Melanocyte of skin (primary cell): ENCODE measurements around the gene ISYNA1. TPM values are rescaled to one million over a fixed set of nuclear protein-coding genes. Genes with fewer than 3 reads are reported as not detected.

Source experiments
- small RNA-seq, 2 donors: library from RNA; depleted of rRNA; stranded (forward); fragments of <200 nt; gene quantifications; one replicate each; pipeline ENCODE3, GENCODE V24; 2012
- total RNA-seq, 2 donors: library from RNA; depleted of rRNA; stranded (reverse); fragments of >200 nt; gene quantifications; 2 replicates each; pipeline ENCODE4 v1.2.3, GENCODE V29; 2012

ISYNA1 gene
- 10 to 100 TPM; 24.0 to 25.5 TPM for total RNA-seq

GRCh38 chr19:18437491-18438330 lies at the start of gene ISYNA1:
ISYNA1 (minus strand) TSS chr19:18438133; CDS start chr19:18437979, 154 bp downstream.

GRCh38 chr19:18419195-18419698 lies 18.7 kb downstream of the ISYNA1 start, which contains the start of gene SSBP4:
SSBP4 (plus strand) TSS chr19:18419398; CDS start chr19:18419649, 251 bp downstream.

GRCh38 chr19:18397242-18398202 lies 40.4 kb downstream of the ISYNA1 start, which contains the start of gene LRRC25:
LRRC25 (minus strand) TSS chr19:18397622; CDS start chr19:18396963, 659 bp downstream.

GRCh38 chr19:18385675-18386542 lies 52.0 kb downstream of the ISYNA1 start, which contains the start of gene GDF15:
GDF15 (plus strand) TSS chr19:18386158; CDS start chr19:18386190, 32 bp downstream.

Small RNA genes lying within 50 kb of the gene (small RNA-seq; reads per million reads assigned to genes)
- gene MIR3189, result 1.0 to 2.4 reads per million in 2 donors

Other genes starting within 250 kb of the ISYNA1 start
- gene MPV17L2, start 244.9 kb downstream of the ISYNA1 start, total RNA-seq, result 10 to 100 TPM; 14.8 to 28.0 TPM
- 1 to 10 TPM; 6.9 to 7.7 TPM for gene RAB3A, start 234.1 kb downstream of the ISYNA1 start, total RNA-seq
- under 1 TPM in 1 of 2 donors, not detected in 1; 0.33 TPM for gene PDE4C, start 211.7 kb downstream of the ISYNA1 start, total RNA-seq
- gene IQCN, start 163.7 kb downstream of the ISYNA1 start, total RNA-seq, result 1 to 10 TPM in 1 of 2 donors, under 1 TPM in 1; 0.33 to 2.8 TPM
- gene JUND, start 156.5 kb downstream of the ISYNA1 start, total RNA-seq, result 100 to 1,000 TPM in 1 of 2 donors, 10 to 100 TPM in 1; 98.9 to 205 TPM
- 100 to 1,000 TPM; 142 to 230 TPM for gene LSM4, start 115.1 kb downstream of the ISYNA1 start, total RNA-seq
- 10 to 100 TPM; 17.9 to 23.3 TPM for gene PGPEP1, start 97.5 kb downstream of the ISYNA1 start, total RNA-seq
- gene GDF15, start 52.0 kb downstream of the ISYNA1 start, total RNA-seq, result 100 to 1,000 TPM in 1 of 2 donors, 10 to 100 TPM in 1; 57.8 to 325 TPM
- gene LRRC25, start 40.5 kb downstream of the ISYNA1 start, total RNA-seq, result not detected
- gene SSBP4, start 18.7 kb downstream of the ISYNA1 start, total RNA-seq, result 10 to 100 TPM; 38.2 to 85.6 TPM
- gene ELL, start 83.9 kb upstream of the ISYNA1 start, total RNA-seq, result 10 to 100 TPM in 1 of 2 donors, 1 to 10 TPM in 1; 8.6 to 11.3 TPM
- 100 to 1,000 TPM; 145 to 159 TPM for gene FKBP8, start 105.4 kb upstream of the ISYNA1 start, total RNA-seq
- gene KXD1, start 119.7 kb upstream of the ISYNA1 start, total RNA-seq, result 100 to 1,000 TPM; 138 to 139 TPM
- gene UBA52, start 133.7 kb upstream of the ISYNA1 start, total RNA-seq, result 100 to 1,000 TPM; 498 to 653 TPM
- 10 to 100 TPM; 67.9 to 68.5 TPM for gene REX1BD, start 150.7 kb upstream of the ISYNA1 start, total RNA-seq
- under 1 TPM in 1 of 2 donors, not detected in 1; under 0.01 TPM for gene CRLF1, start 168.7 kb upstream of the ISYNA1 start, total RNA-seq
- not detected for gene TMEM59L, start 174.7 kb upstream of the ISYNA1 start, total RNA-seq
- gene KLHL26, start 198.9 kb upstream of the ISYNA1 start, total RNA-seq, result 1 to 10 TPM; 3.4 to 4.7 TPM
- gene CRTC1, start 245.5 kb upstream of the ISYNA1 start, total RNA-seq, result 1 to 10 TPM; 2.3 to 4.8 TPM